Glutamatergic neuron (in vitro differentiated cells): ENCODE results near the gene PPP1R12A. TPM values are rescaled to one million over a fixed set of nuclear protein-coding genes. Genes with fewer than 3 reads are reported as not detected.

ENCODE experiments used
- DNase-seq: peaks from one replicate; pipeline ENCODE4 v3.0.0; 2022
- H3K27ac Mint-ChIP-seq: one replicate; pipeline ENCODE4 v1.8.0; 2020; ENCODE audit warnings: mild to moderate bottlenecking, mixed read lengths, inconsistent platforms; ENCODE audit not compliant: unreplicated experiment
- H3K27me3 Mint-ChIP-seq: one replicate; pipeline ENCODE4 v1.8.0; 2020; ENCODE audit warnings: mild to moderate bottlenecking, moderate library complexity, mixed read lengths, inconsistent platforms; ENCODE audit not compliant: unreplicated experiment
- H3K36me3 Mint-ChIP-seq: one replicate; pipeline ENCODE4 v1.8.0; 2020; ENCODE audit warnings: mild to moderate bottlenecking, mixed read lengths, inconsistent platforms; ENCODE audit not compliant: unreplicated experiment
- H3K4me1 Mint-ChIP-seq: one replicate; pipeline ENCODE4 v1.8.0; 2020; ENCODE audit warnings: mild to moderate bottlenecking, low read depth, mixed read lengths, inconsistent platforms; ENCODE audit not compliant: unreplicated experiment
- H3K4me3 Mint-ChIP-seq: one replicate; pipeline ENCODE4 v1.8.0; 2020; ENCODE audit warnings: mild to moderate bottlenecking, mixed read lengths, inconsistent platforms; ENCODE audit not compliant: unreplicated experiment
- H3K9me3 Mint-ChIP-seq: one replicate; pipeline ENCODE4 v1.8.0; 2020; ENCODE audit warnings: mild to moderate bottlenecking, moderate library complexity, mixed read lengths, inconsistent platforms; ENCODE audit not compliant: unreplicated experiment
- total RNA-seq: library from RNA; stranded (reverse); fragmentation: NEBNext Ultra II Directional; extraction: Animal tissue kit (Norgen Biotek cat#: 25700); gene quantifications from one replicate; pipeline ENCODE4 v1.2.1, GENCODE V29; 2021; ENCODE audit not compliant: unreplicated experiment
- TF ChIP-seq, protein P1 (sequence below): fragments of 200-600 bp; sonication (generic); IDR thresholded peaks from one replicate; pipeline ENCODE4 v1.5.0; 2021; ENCODE audit not compliant: partially characterized antibody, unreplicated experiment

The PPP1R12A gene
- total RNA-seq, 1 donor from 2014 or later, result 56.8 TPM

DNA sequence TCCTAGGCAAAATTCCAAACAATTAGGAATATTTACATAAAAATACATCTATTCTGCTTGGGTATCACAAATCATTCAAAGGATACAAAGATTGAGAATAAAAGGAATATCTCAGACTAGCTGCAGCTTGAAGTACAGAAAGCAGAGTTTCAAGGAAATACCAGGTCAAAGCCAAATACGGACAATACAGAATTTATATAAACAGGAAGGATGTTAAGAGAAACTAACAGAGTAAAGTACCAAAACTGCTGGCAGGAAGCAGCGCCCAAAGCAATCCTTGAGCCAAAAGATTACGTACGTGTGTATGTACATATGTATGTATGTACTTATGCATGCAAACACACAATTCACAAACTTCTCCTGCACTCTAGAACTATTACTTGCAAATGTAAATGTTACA lies 86.6 kb downstream of the PPP1R12A start:
- Mint-ChIP-seq H3K36me3 (peaks cover 7% of the 10 kb centered on the region), H3K9me3 (peaks cover 10% of the 10 kb centered on the region), H3K27me3 (no peaks in the 10 kb centered on the region), H3K4me1 (no peaks in the 10 kb centered on the region), H3K4me3 (no peak overlapping the region), H3K27ac (no peak overlapping the region)
- TF ChIP-seq, protein P1, sequence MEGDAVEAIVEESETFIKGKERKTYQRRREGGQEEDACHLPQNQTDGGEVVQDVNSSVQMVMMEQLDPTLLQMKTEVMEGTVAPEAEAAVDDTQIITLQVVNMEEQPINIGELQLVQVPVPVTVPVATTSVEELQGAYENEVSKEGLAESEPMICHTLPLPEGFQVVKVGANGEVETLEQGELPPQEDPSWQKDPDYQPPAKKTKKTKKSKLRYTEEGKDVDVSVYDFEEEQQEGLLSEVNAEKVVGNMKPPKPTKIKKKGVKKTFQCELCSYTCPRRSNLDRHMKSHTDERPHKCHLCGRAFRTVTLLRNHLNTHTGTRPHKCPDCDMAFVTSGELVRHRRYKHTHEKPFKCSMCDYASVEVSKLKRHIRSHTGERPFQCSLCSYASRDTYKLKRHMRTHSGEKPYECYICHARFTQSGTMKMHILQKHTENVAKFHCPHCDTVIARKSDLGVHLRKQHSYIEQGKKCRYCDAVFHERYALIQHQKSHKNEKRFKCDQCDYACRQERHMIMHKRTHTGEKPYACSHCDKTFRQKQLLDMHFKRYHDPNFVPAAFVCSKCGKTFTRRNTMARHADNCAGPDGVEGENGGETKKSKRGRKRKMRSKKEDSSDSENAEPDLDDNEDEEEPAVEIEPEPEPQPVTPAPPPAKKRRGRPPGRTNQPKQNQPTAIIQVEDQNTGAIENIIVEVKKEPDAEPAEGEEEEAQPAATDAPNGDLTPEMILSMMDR, result no peak
- no peak for DNase-seq

DNA sequence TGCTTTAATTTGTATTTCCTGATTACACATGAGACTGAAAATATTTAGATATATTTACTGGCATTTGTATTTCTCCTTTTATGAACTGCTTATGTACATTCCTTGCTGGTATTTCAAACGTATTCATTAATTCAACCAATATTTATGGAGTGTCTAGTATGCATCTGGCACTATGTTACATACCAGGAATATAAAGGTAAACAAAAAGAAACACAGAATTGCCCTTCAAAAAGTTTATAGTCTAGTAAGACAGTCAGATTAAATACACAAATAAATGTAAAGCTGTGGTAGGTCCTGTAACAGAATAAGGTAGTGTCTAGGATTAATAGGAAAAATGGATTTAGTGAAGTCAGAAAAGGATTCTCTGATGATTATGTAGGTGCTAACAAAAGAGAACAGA lies 87.5 kb downstream of the PPP1R12A start:
- no peak overlapping the region for H3K4me3 Mint-ChIP-seq
- H3K9me3 Mint-ChIP-seq, result peaks cover 10% of the 10 kb centered on the region
- no peaks in the 10 kb centered on the region for H3K4me1 Mint-ChIP-seq
- TF ChIP-seq, protein P1, result no peak
- peaks cover 7% of the 10 kb centered on the region for H3K36me3 Mint-ChIP-seq
- H3K27ac Mint-ChIP-seq, result no peak overlapping the region
- DNase-seq, result no peak
- no peaks in the 10 kb centered on the region for H3K27me3 Mint-ChIP-seq

- peaks cover 8% of the 10 kb centered on the region for H3K9me3 Mint-ChIP-seq
- TF ChIP-seq, protein P1, result no peak
- H3K4me3 Mint-ChIP-seq, result no peak overlapping the region
- no peaks in the 10 kb centered on the region for H3K4me1 Mint-ChIP-seq
- H3K27ac Mint-ChIP-seq, result no peak overlapping the region
- no peak for DNase-seq
- H3K27me3 Mint-ChIP-seq, result no peaks in the 10 kb centered on the region
- H3K36me3 Mint-ChIP-seq, result peaks cover 7% of the 10 kb centered on the region
Measured at GRCh38 chr12:79844693-79845092, 90.2 kb downstream of the PPP1R12A start.

GRCh38 chr12:79843978-79844377 lies 90.9 kb downstream of the PPP1R12A start:
- DNase-seq, result no peak
- TF ChIP-seq, protein P1, result no peak
- Mint-ChIP-seq H3K9me3 (peaks cover 10% of the 10 kb centered on the region), H3K4me3 (no peak overlapping the region), H3K27ac (no peak overlapping the region), H3K4me1 (no peaks in the 10 kb centered on the region), H3K27me3 (no peaks in the 10 kb centered on the region), H3K36me3 (peaks cover 14% of the 10 kb centered on the region)

- no peak overlapping the region for H3K27ac Mint-ChIP-seq
- H3K4me1 Mint-ChIP-seq, result no peaks in the 10 kb centered on the region
Measured at GRCh38 chr12:79842630-79843029, 92.3 kb downstream of the PPP1R12A start.

More at GRCh38 chr12:79842630-79843029, 92.3 kb downstream of the PPP1R12A start:
- no peak overlapping the region for H3K4me3 Mint-ChIP-seq
- no peaks in the 10 kb centered on the region for H3K27me3 Mint-ChIP-seq
- no peak for DNase-seq
- H3K9me3 Mint-ChIP-seq, result peaks cover 10% of the 10 kb centered on the region
- peaks cover 21% of the 10 kb centered on the region for H3K36me3 Mint-ChIP-seq
- TF ChIP-seq, protein P1, result no peak
